PC-9 (cell line): ENCODE data around the gene GNL1.

ENCODE experiments used
- EZH2 ChIP-seq: fragments of 200-600 bp; sonication (generic); IDR thresholded peaks from 2 replicates; pipeline ENCODE4 v1.8.0; 2017; ENCODE audit warnings: antibody characterized with exemption, low read depth
- TF ChIP-seq, protein P1 (sequence below): fragments of 200-600 bp; sonication (generic); conservative IDR thresholded peaks from 2 replicates; pipeline ENCODE4 v1.6.1; 2017; ENCODE audit warnings: mixed run types, antibody characterized with exemption, mild to moderate bottlenecking, moderate library complexity

DNA sequence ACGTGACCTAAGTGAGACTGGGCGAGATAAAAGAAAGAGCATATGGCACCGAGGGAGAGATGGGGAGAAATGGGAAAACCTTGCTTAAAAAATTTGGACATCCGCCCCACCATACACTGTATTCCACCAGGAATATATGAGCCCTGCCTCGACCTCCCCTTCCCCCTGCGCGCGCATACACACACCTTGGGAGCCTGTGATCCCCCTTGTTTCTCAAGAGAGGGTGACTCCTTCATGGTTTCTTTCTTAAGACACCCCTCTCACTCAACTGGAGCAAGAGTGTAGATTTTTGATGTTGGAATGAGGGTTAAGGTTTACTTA is 15.4 kb upstream of the GNL1 start:
- TF ChIP-seq, protein P1, sequence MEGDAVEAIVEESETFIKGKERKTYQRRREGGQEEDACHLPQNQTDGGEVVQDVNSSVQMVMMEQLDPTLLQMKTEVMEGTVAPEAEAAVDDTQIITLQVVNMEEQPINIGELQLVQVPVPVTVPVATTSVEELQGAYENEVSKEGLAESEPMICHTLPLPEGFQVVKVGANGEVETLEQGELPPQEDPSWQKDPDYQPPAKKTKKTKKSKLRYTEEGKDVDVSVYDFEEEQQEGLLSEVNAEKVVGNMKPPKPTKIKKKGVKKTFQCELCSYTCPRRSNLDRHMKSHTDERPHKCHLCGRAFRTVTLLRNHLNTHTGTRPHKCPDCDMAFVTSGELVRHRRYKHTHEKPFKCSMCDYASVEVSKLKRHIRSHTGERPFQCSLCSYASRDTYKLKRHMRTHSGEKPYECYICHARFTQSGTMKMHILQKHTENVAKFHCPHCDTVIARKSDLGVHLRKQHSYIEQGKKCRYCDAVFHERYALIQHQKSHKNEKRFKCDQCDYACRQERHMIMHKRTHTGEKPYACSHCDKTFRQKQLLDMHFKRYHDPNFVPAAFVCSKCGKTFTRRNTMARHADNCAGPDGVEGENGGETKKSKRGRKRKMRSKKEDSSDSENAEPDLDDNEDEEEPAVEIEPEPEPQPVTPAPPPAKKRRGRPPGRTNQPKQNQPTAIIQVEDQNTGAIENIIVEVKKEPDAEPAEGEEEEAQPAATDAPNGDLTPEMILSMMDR: no peak
- TF ChIP-seq EZH2: no peak
